AG04450 (cell line): ENCODE measurements around the gene INO80E. TPM values are rescaled to one million over a fixed set of nuclear protein-coding genes. Genes with fewer than 3 reads are reported as not detected.
A peak's percentile ranks its signal among the peaks of the same experiment; 100 is the strongest.

Experiments used
- CTCF ChIA-PET: fragments of 300-600, 350-600 bp; formaldehyde crosslinking; extraction: SDS; loops from one replicate; lab custom pipeline; 2022; ENCODE audit warnings: antibody characterized with exemption, inconsistent platforms; lab: Charles Lee
- POLR2A ChIA-PET: fragments of 350-600 bp; formaldehyde crosslinking; extraction: SDS; loops from one replicate; lab custom pipeline; 2021; ENCODE audit warnings: antibody characterized with exemption, inconsistent platforms; lab: Yijun Ruan, JAX
- DNase-seq: peaks from one replicate; pipeline ENCODE4 v3.0.0-alpha.2; 2011; ENCODE audit warnings: low read depth, low spot score
- H3K27ac ChIP-seq: one replicate; pipeline ENCODE4 v1.5.1; 2012; ENCODE audit warnings: low read depth, low read length, control low read depth
- H3K27me3 ChIP-seq: one replicate; pipeline ENCODE4 v1.6.0; 2012; ENCODE audit warnings: low read length; ENCODE audit not compliant: control insufficient read depth, insufficient read depth
- H3K4me3 ChIP-seq: 2 replicates; pipeline ENCODE4 v1.5.1; 2011; ENCODE audit warnings: mild to moderate bottlenecking, low read depth, low read length, control low read depth
- H3K9me3 ChIP-seq: 2 replicates; pipeline ENCODE4 v1.5.1; 2012; ENCODE audit warnings: low read length; ENCODE audit not compliant: control insufficient read depth, insufficient read depth
- polyA plus RNA-seq: library from polyadenylated mRNA; depleted of rRNA; stranded (reverse); fragments of >200 nt; gene quantifications from 2 replicates; pipeline ENCODE4 v1.2.3, GENCODE V29; 2011
- TF ChIP-seq, protein P1 (sequence below): IDR thresholded peaks from 2 replicates; pipeline ENCODE4 v1.5.1; 2011; ENCODE audit warnings: low read depth, low read length, control low read depth, inconsistent platforms

Gene INO80E
- polyA plus RNA-seq, 1 experiment = 27.3 TPM

DNA sequence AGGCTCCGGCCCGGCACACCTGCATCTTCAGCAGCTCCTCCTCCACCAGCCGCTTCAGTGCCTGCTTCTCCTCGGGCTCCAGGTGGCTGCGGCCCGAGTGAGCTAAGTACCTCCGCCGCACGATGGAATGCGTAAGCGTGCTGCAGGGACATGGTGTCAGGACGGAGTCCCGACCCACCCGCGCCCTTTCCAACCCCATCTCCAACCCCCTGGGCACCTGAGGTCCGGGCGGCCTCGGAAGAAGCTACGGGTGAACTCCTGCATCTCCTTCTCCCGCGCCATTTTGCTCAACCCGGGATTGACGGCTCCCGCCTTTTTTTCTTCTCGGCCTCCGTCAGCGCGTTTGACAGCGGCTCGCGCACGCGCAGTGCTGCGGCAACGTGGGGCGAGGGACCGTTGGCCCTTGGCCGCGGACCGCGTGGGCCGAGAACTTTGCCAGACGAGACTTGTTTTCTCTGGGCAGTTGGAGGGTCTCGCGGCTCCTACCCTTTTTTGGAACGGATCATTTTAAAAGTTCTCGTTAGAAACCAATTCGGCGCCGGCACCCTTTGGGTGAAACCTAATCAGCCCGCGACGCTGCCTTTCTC lies 624 bp upstream of the INO80E start, which contains the start of gene HIRIP3:
TSS of gene HIRIP3 (minus strand) at position 294 of the 587 bp plus-strand sequence. CDS start at position 282, 12 bp downstream.
- peak within 1 kb of the TSS; percentile 95 for H3K4me3 ChIP-seq
- TF ChIP-seq, protein P1, sequence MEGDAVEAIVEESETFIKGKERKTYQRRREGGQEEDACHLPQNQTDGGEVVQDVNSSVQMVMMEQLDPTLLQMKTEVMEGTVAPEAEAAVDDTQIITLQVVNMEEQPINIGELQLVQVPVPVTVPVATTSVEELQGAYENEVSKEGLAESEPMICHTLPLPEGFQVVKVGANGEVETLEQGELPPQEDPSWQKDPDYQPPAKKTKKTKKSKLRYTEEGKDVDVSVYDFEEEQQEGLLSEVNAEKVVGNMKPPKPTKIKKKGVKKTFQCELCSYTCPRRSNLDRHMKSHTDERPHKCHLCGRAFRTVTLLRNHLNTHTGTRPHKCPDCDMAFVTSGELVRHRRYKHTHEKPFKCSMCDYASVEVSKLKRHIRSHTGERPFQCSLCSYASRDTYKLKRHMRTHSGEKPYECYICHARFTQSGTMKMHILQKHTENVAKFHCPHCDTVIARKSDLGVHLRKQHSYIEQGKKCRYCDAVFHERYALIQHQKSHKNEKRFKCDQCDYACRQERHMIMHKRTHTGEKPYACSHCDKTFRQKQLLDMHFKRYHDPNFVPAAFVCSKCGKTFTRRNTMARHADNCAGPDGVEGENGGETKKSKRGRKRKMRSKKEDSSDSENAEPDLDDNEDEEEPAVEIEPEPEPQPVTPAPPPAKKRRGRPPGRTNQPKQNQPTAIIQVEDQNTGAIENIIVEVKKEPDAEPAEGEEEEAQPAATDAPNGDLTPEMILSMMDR = no peak
- DNase-seq = peak; percentile 29
- CTCF ChIA-PET = interaction anchor here (0.7 to 1.9 kb wide), 3 partner anchors 10 to 147 kb away, joined by 3 to 6 read pairs (median 3); no protein-coding TSS in a partner anchor
- no peaks in the 10 kb centered on the region for H3K27me3 ChIP-seq
- H3K27ac ChIP-seq = peak within 1 kb of the TSS; percentile 80
- POLR2A ChIA-PET = interaction anchor here (0.7 to 2.2 kb wide), 4 partner anchors 9 to 69 kb away, joined by 3 to 8 read pairs (median 5); partner anchors contain the start of genes KCTD13 and TAOK2
- no peaks in the 10 kb centered on the region; the same call in 1 of the 2 replicates for H3K9me3 ChIP-seq

DNA sequence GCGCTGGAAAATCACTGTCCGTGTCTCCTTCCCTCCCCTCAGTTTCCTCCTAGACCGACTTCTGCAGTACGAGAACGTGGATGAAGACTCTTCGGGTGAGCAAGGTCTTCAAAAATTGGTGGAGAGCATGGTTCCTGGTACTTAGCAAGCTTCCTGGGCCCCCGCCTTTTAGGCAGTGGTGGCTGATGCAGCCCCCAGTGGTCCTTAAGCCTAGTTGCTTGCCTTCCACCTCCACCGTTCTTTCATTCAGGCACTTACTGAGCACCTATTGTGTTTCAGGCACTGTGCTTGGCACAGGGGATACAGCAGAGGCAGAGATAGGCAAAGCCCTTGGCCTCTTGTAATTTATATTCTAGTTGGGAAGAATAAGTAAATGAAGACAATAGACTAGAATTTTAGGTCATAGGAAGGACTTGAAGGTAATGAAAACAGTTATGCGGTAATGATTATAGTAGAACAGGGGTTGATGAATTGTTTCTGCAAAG lies 767 bp downstream of the INO80E start:
- Histone ChIP-seq H3K9me3 (no peaks in the 10 kb centered on the region; the same call in 1 of the 2 replicates), H3K27ac (no peak overlapping the region), H3K4me3 (peak overlapping the region; percentile 95), H3K27me3 (no peaks in the 10 kb centered on the region)
- POLR2A ChIA-PET = interaction anchor here (0.7 to 2.2 kb wide), 3 partner anchors 8 to 71 kb away, joined by 3 to 8 read pairs (median 3); partner anchors contain the start of genes ALDOA and KCTD13
- TF ChIP-seq, protein P1 = no peak
- CTCF ChIA-PET = interaction anchor here (1.0 to 1.9 kb wide), 2 partner anchors 9 to 148 kb away, joined by 3 to 6 read pairs; no protein-coding TSS in a partner anchor
- no peak for DNase-seq

DNA sequence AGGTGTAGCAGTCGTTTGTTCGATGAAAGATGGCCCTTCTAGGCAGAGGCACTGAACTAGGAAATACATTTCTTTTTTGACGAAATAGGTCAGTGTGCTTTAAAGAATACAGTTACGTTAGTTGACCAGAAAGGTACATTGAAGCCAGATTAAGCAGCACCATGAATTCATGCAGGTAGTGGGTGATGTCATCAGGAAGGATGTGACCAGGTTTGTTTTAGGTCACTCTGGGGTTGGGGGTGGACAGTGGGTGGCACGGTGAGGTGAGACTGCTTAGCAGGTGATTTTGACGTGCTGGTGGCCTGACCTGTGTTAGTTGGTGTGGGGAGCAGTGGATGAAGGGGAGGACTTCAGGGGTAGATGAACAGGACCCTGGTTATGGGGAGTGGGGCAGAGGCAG lies 3.6 kb downstream of the INO80E start:
- DNase-seq = no peak
- Histone ChIP-seq H3K9me3 (no peaks in the 10 kb centered on the region; the same call in 1 of the 2 replicates), H3K27me3 (no peaks in the 10 kb centered on the region), H3K4me3 (no peak overlapping the region), H3K27ac (no peak overlapping the region)
- ChIA-PET CTCF (no interaction called here), POLR2A (no interaction called here)
- TF ChIP-seq, protein P1 = no peak

DNA sequence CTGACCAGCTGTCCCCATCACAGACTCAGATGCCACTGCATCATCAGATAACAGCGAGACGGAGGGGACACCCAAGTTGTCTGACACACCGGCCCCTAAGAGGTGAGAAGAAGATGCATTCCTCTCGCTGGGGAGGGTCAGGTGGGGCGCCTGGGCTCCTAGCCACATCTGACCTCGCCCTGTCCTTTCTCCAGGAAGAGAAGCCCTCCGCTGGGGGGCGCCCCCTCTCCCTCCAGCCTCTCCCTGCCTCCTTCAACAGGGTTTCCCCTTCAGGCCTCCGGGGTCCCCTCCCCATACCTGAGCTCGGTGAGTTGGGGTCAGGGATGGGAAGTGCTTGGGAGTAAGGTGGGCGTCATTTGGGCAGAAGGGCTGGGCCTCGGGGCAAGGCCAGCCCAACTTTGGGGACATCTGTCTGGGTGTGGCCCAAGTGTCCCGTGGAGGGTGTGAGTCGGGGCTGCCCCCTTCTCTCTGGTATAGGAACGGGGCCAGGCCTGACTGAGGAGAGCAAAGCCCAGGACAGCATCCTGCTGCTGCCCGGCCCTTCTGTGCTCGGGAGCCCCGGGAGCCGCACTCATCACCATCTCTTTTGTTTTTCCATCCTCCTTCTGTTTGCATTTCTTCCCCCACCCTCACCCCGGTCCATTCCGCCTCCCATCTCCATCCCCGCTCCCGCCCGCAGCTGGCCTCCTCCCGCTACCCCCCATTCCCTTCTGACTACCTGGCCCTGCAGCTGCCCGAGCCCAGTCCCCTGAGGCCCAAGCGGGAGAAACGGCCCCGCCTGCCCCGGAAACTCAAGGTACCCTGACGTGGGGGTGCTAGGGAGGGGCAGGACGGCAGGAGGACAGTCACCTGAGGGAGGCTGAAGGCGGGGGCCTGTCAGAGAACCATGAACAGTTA lies 4.9 kb downstream of the INO80E start:
- Histone ChIP-seq H3K4me3 (no peak overlapping the region), H3K27me3 (no peaks in the 10 kb centered on the region), H3K27ac (no peak overlapping the region), H3K9me3 (no peaks in the 10 kb centered on the region; the same call in 1 of the 2 replicates)
- ChIA-PET CTCF (interaction anchor here (0.5 kb wide), 1 partner anchor 243 kb away, joined by 3 read pairs; no protein-coding TSS in a partner anchor), POLR2A (no interaction called here)
- no peak for DNase-seq
- TF ChIP-seq, protein P1 = no peak
